Measurements from ENCODE around the gene DEPDC5.

Gene DEPDC5

GRCh38 chr22:31820655-31821054 lies 66.8 kb downstream of the DEPDC5 start:
- Mint-ChIP-seq H3K4me1 (peaks cover 6% of the 10 kb centered on the region), H3K27ac (no peak overlapping the region), H3K36me3 (peaks cover 29% of the 10 kb centered on the region), H3K27me3 (no peaks in the 10 kb centered on the region), H3K4me3 (no peak overlapping the region), H3K9me3 (no peaks in the 10 kb centered on the region)

DNA sequence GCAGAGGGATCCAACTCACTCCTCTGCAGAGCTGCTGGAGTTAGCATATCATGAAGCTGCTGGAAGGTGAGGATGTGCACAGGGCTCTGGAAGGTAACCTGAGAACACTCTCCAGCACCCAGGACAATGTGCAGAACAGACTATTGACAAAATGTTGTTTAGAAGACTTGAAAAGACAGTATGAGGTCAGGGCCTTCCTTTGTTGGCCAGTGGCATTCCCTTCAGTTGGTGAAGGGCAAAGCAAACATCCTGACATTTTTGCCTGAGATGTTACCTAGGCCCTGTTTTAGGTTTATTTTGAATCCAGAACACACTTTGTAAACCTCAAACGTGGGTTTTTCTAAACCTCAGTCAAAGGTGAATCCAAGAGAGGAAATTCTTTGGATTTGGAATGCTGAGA lies 67.8 kb downstream of the DEPDC5 start:
- Mint-ChIP-seq H3K4me1 (peaks cover 6% of the 10 kb centered on the region), H3K36me3 (peaks cover 30% of the 10 kb centered on the region)

GRCh38 chr22:31822523-31822922 lies 68.7 kb downstream of the DEPDC5 start:
- Mint-ChIP-seq H3K4me1 (peaks cover 6% of the 10 kb centered on the region), H3K4me3 (no peak overlapping the region), H3K36me3 (peaks cover 30% of the 10 kb centered on the region), H3K27me3 (no peaks in the 10 kb centered on the region), H3K9me3 (no peaks in the 10 kb centered on the region), H3K27ac (no peak overlapping the region)

More for the DNA sequence above, 67.8 kb downstream of the DEPDC5 start:
- Mint-ChIP-seq H3K27ac (no peak overlapping the region), H3K4me3 (no peak overlapping the region), H3K9me3 (no peaks in the 10 kb centered on the region), H3K27me3 (no peaks in the 10 kb centered on the region)

DNA sequence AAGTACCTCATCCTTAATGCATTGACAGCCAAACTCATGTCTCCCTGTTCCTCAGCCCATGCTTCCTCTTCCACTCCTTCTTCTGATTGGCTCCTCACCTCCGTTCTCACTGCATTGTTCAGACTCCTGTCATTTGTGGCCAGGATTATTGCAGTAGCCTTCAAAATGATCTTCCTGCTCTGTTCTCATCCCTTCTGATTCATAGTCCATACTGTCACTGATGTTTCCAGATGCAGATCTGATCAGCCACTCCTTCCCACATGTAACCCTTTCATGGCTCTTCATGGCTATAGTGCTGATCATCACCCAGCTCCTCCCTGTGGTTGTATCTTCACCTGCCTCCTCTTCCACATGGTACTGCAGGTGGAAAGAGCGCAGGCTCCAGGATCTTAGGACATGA lies 71.7 kb downstream of the DEPDC5 start:
- Mint-ChIP-seq H3K9me3 (no peaks in the 10 kb centered on the region), H3K36me3 (peaks cover 33% of the 10 kb centered on the region), H3K27me3 (no peaks in the 10 kb centered on the region), H3K4me3 (no peak overlapping the region), H3K4me1 (peaks cover 13% of the 10 kb centered on the region), H3K27ac (no peak overlapping the region)

DNA sequence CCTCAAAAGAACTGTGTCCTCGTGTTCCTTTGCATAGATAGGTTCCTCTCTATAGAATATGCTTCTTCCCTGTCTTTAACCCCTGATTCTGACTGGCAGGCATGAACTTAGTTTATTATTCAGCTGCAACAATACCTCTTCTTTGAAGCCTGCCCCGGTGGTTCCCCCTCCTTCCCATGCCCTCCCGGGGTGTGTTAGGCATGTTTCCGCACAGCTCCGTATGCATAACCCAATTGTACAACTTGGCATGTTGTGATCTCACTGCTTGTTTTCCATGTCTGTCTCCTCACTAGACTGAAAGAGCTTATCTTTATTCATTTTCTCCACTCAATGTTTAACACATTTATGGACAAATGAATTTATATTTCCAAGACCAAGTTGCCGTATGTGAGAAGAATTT lies 72.6 kb downstream of the DEPDC5 start:
- Mint-ChIP-seq H3K4me1 (peaks cover 14% of the 10 kb centered on the region), H3K9me3 (no peaks in the 10 kb centered on the region), H3K36me3 (peaks cover 29% of the 10 kb centered on the region), H3K4me3 (no peak overlapping the region), H3K27ac (no peak overlapping the region), H3K27me3 (no peaks in the 10 kb centered on the region)

GRCh38 chr22:31828739-31829138 lies 74.9 kb downstream of the DEPDC5 start:
- H3K27ac Mint-ChIP-seq, result no peak overlapping the region
- H3K4me1 Mint-ChIP-seq, result peaks cover 17% of the 10 kb centered on the region
- H3K4me3 Mint-ChIP-seq, result no peak overlapping the region
- H3K27me3 Mint-ChIP-seq, result no peaks in the 10 kb centered on the region
- H3K9me3 Mint-ChIP-seq, result no peaks in the 10 kb centered on the region
- peaks cover 31% of the 10 kb centered on the region for H3K36me3 Mint-ChIP-seq

- Mint-ChIP-seq H3K4me1 (peaks cover 17% of the 10 kb centered on the region), H3K9me3 (no peaks in the 10 kb centered on the region), H3K27ac (peak overlapping the region; percentile 43), H3K36me3 (peaks cover 32% of the 10 kb centered on the region), H3K27me3 (no peaks in the 10 kb centered on the region), H3K4me3 (peak overlapping the region; percentile 49)
These were observed 75.7 kb downstream of the DEPDC5 start for GRCh38 chr22:31829505-31829904.

GRCh38 chr22:31830721-31831070 lies 76.9 kb downstream of the DEPDC5 start:
- H3K9me3 Mint-ChIP-seq, result no peaks in the 10 kb centered on the region
- H3K27ac Mint-ChIP-seq, result no peak overlapping the region
- H3K4me3 Mint-ChIP-seq, result no peak overlapping the region
- peaks cover 29% of the 10 kb centered on the region for H3K36me3 Mint-ChIP-seq
- peaks cover 17% of the 10 kb centered on the region for H3K4me1 Mint-ChIP-seq
- H3K27me3 Mint-ChIP-seq, result no peaks in the 10 kb centered on the region

- Mint-ChIP-seq H3K27ac (no peak overlapping the region), H3K4me1 (peaks cover 17% of the 10 kb centered on the region), H3K27me3 (no peaks in the 10 kb centered on the region), H3K9me3 (no peaks in the 10 kb centered on the region), H3K4me3 (no peak overlapping the region), H3K36me3 (peaks cover 18% of the 10 kb centered on the region)
These were observed 80.1 kb downstream of the DEPDC5 start for GRCh38 chr22:31833930-31834329.

GRCh38 chr22:31836010-31836409 lies 82.2 kb downstream of the DEPDC5 start:
- H3K4me3 Mint-ChIP-seq, result no peak overlapping the region
- H3K4me1 Mint-ChIP-seq, result peaks cover 3% of the 10 kb centered on the region
- H3K27me3 Mint-ChIP-seq, result no peaks in the 10 kb centered on the region
- H3K36me3 Mint-ChIP-seq, result peaks cover 10% of the 10 kb centered on the region
- H3K27ac Mint-ChIP-seq, result no peak overlapping the region
- no peaks in the 10 kb centered on the region for H3K9me3 Mint-ChIP-seq

GRCh38 chr22:31838917-31839316 lies 85.1 kb downstream of the DEPDC5 start:
- Mint-ChIP-seq H3K27ac (no peak overlapping the region), H3K4me1 (no peaks in the 10 kb centered on the region), H3K36me3 (peaks cover 18% of the 10 kb centered on the region), H3K4me3 (no peak overlapping the region), H3K9me3 (no peaks in the 10 kb centered on the region), H3K27me3 (no peaks in the 10 kb centered on the region)

GRCh38 chr22:31839986-31840385 lies 86.2 kb downstream of the DEPDC5 start:
- Mint-ChIP-seq H3K36me3 (peaks cover 20% of the 10 kb centered on the region), H3K27ac (no peak overlapping the region), H3K27me3 (no peaks in the 10 kb centered on the region)

DNA sequence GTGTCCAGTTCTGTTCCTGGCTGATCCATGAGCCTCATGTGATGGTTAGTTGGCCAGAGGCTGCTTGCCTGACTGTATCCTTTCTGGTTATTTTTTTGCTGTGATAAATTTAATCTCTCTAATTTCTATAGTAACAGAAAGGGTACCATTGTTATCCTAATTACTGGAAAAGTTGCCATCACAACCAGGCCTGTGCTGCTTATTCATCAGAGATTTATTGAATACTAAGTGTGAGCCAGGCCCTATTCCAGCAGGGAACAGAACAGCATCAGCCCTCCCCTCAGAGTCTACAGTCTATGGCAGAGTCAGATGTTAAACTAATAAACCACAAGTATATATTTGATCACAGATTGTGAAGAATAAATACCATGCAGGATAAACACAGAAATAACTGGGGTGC lies 86.8 kb downstream of the DEPDC5 start:
- Mint-ChIP-seq H3K36me3 (peaks cover 24% of the 10 kb centered on the region), H3K27me3 (no peaks in the 10 kb centered on the region), H3K9me3 (no peaks in the 10 kb centered on the region), H3K27ac (no peak overlapping the region), H3K4me1 (no peaks in the 10 kb centered on the region), H3K4me3 (no peak overlapping the region)

More at GRCh38 chr22:31839986-31840385, 86.2 kb downstream of the DEPDC5 start:
- Mint-ChIP-seq H3K9me3 (no peaks in the 10 kb centered on the region), H3K4me3 (no peak overlapping the region), H3K4me1 (no peaks in the 10 kb centered on the region)

DNA sequence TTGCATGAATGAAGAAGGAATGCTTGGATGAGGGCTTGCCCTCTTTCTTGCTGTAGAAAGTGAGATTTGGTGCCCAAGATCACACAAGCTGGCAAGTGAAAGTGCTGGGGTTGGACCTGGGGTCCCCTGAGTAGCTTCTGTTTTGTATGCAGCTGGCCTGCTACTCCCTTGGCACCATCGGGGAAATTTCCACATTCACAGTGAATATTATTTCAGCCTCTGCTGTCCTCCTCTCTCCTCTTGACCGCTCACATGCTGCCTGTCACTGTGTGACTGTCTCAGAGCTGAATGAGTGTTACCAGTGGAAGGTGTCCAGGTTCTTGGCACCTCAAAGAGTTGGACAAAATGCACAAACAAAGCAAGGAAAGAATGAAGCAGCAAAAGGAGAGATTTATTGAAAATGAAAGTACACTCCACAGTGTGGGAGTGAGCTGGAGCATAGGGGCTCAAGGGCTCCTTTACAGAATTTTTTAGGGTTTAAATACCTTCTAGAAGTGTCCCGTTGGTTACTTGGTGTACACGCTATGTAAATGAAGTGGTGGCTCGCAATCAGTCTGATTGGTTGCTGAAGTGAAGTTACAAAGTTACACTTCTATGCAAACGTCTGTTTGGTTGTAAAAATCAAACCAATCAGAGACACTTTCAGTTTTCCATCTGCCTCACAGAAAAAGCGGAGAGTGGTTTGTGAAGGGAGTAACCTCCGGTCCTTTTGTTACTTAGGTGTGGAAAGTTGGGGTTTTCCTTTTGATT lies 87.4 kb downstream of the DEPDC5 start:
- peaks cover 27% of the 10 kb centered on the region for H3K36me3 Mint-ChIP-seq
- H3K27ac Mint-ChIP-seq, result no peak overlapping the region
- no peak overlapping the region for H3K4me3 Mint-ChIP-seq
- no peaks in the 10 kb centered on the region for H3K4me1 Mint-ChIP-seq
- no peaks in the 10 kb centered on the region for H3K27me3 Mint-ChIP-seq
- no peaks in the 10 kb centered on the region for H3K9me3 Mint-ChIP-seq

- no peaks in the 10 kb centered on the region for H3K4me1 Mint-ChIP-seq
- no peaks in the 10 kb centered on the region for H3K27me3 Mint-ChIP-seq
- no peak overlapping the region for H3K4me3 Mint-ChIP-seq
- no peak overlapping the region for H3K27ac Mint-ChIP-seq
- H3K9me3 Mint-ChIP-seq, result no peaks in the 10 kb centered on the region
- peaks cover 31% of the 10 kb centered on the region for H3K36me3 Mint-ChIP-seq
These were observed 89.7 kb downstream of the DEPDC5 start for GRCh38 chr22:31843526-31843925.

DNA sequence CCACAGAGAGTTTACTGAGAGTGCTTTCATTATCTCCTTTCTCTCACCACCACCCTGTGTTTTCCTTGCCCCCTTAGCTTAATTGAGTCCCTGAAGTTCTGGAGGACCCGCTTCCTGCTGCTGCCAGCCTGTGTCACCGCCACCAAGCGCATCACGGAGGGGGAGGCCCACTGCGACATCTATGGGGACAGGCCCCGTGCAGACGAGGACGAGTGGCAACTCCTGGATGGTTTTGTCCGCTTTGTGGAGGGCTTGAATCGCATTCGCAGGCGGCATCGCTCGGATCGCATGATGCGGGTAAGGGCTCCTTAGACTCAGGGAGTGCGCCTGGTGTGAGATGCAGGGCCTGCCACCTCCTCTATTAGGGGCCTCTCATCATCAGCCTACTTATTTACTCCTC lies 91.1 kb downstream of the DEPDC5 start:
- Mint-ChIP-seq H3K9me3 (no peaks in the 10 kb centered on the region), H3K27ac (no peak overlapping the region), H3K27me3 (no peaks in the 10 kb centered on the region)

More for the DNA sequence above, 91.1 kb downstream of the DEPDC5 start:
- H3K36me3 Mint-ChIP-seq, result peaks cover 38% of the 10 kb centered on the region
- no peaks in the 10 kb centered on the region for H3K4me1 Mint-ChIP-seq
- H3K4me3 Mint-ChIP-seq, result no peak overlapping the region

Data from activated naive CD4-positive, alpha-beta T cell treated with anti-CD3 and anti-CD28 coated beads, Interleukin-2, amount 50 U/mL, for 24 hours (primary cell).